ENCODE data around the gene CDK5RAP1. TPM values are rescaled to one million over a fixed set of nuclear protein-coding genes. Genes with fewer than 3 reads are reported as not detected.
"Not testable (repeated sequence)": the region's sequence is repeated elsewhere in the genome, so short reads cannot be mapped to it uniquely, and the experiment has no call there.

CDK5RAP1 gene
- polyA plus RNA-seq, 4 donors = 26.3 to 47.2 (median 34.2) TPM

DNA sequence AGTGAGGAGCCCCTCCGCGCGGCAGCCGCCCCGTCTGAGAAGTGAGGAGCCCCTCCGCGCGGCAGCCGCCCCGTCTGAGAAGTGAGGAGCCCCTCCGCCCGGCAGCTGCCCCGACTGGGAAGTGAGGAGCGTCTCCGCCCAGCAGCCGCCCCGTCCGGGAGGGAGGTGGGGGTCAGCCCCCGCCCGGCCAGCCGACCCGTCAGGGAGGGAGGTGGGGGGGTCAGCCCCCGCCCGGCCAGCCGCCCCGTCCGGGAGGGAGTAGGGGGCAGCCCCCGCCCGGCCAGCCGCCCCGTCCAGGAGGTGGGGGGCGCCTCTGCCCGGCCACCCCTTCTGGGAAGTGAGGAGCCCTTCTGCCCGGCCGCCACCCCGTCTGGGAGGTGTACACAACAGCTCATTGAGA, 12.0 kb downstream of the CDK5RAP1 start:
- DNase-seq (ENCODE audit: low read depth in 4 of 4, low spot score in 3 of 4) = not testable (repeated sequence)

DNA sequence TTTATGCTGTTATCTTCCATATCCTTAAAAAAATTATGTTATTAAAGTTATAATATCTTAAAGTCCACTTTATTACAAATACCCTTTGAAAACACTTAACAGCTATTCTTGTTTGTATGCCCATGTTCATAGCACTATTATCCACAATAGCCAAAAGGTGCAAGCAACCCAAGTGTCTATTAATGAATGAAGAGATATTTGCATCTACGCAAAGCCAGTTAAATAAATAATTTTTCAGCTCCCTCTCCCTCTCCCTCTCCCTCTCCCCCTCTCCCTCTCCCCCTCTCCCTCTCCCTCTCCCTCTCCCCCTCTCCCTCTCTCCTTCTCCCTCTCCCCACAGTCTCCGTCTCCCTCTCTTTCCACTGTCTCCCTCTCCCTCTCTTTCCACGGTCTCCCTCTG, 13.1 kb downstream of the CDK5RAP1 start:
- no peak for DNase-seq (ENCODE audit: low read depth in 4 of 4, low spot score in 3 of 4)

DNA sequence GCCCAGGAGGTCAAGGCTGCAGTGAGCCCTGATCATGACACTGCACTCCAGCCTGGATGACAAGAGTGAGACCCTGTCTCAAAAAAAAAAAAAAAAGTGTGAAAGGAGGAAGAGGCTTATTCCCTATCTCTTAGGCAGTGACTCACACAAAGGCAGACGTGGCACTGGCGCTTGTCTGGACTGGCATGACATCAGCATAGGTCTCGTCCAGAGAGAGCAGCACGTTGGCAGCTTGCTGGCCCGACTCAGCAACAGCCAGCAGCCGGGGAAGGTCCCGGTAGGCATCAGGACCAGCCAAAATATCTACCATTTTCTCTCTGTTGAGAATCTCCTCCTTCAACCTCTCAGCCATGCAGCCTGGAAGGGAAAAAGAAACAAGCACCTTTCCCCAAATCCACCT, 14.1 kb downstream of the CDK5RAP1 start:
- DNase-seq (ENCODE audit: low read depth in 4 of 4, low spot score in 3 of 4) = no peak

DNA sequence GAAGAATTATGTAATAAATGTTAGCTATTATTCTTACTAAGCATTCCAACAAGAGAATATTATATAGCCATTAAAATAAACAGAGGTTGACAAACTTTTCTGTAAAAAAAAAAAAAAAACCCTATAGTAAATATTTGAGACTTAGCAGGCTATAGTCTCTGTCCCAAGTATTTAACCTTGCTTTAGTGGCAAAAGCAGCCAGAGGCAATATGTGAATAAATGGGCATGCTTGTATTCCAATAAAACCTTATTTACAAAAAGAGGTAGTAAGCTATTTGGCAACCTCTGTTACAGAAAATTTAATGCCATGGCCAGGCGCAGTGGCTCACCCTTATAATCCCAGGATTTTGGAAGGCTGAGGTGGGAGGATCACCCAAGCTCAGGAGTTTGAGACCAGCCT, 14.6 kb downstream of the CDK5RAP1 start:
- DNase-seq (ENCODE audit: low read depth in 4 of 4, low spot score in 3 of 4) = no peak

- DNase-seq (ENCODE audit: low read depth in 4 of 4, low spot score in 3 of 4) = no peak
Measured at GRCh38 chr20:33377366-33377765, 24.0 kb downstream of the CDK5RAP1 start.

DNA sequence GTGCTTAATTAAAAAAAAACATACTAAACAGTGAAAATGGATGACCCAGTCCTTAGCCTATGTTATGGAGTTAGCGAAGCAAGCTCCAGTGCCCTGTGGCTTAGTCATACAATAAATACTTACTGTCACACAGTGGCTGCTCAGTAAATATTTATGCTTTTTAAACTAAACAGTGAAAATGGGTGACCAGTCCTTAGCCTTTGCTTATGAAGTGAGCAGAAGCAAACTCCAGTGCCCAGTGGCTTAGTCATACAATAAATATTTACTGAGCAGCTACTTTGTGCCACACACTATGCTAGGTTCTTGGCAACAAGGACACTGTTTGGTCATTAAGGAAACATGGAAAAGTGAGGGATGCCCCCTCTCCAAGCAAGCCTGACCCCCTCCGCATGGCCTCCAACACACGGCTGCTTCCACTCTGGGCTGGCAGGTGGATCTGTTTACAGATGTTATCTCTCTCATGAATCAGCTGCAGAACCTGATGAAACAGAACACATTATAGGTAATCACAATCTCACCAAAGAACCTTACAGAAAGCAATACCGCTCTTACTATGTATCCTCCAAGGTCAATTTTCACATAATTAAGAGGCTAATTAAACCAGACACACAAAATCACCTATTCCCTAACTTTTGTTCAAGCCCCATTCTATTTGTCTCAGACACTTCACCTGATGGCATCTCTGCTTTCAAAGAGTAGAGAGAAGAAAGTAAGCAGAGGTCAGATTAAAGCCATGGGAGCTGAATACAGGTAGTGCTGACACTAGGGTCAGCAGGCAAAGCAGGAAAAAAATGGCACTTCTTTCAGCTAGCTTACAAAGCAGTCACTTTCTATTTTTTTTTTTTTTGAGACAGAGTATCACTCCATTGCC, 27.3 kb downstream of the CDK5RAP1 start:
- DNase-seq (ENCODE audit: low read depth in 4 of 4, low spot score in 3 of 4) = no peak

- no peak for DNase-seq (ENCODE audit: low read depth in 4 of 4, low spot score in 3 of 4)
Measured at GRCh38 chr20:33372993-33373441, 28.3 kb downstream of the CDK5RAP1 start.

- no peak for DNase-seq (ENCODE audit: low read depth in 4 of 4, low spot score in 3 of 4)
Measured at GRCh38 chr20:33370291-33370690, 31.0 kb downstream of the CDK5RAP1 start.

GRCh38 chr20:33362898-33363297, 38.4 kb downstream of the CDK5RAP1 start:
- no peak for DNase-seq (ENCODE audit: low read depth in 4 of 4, low spot score in 3 of 4)

- no peak for DNase-seq (ENCODE audit: low read depth in 4 of 4, low spot score in 3 of 4)
Measured at GRCh38 chr20:33359399-33360261, 41.7 kb downstream of the CDK5RAP1 start.

GRCh38 chr20:33353013-33353402, 48.3 kb downstream of the CDK5RAP1 start:
- DNase-seq (ENCODE audit: low read depth in 4 of 4, low spot score in 3 of 4) = no peak

DNA sequence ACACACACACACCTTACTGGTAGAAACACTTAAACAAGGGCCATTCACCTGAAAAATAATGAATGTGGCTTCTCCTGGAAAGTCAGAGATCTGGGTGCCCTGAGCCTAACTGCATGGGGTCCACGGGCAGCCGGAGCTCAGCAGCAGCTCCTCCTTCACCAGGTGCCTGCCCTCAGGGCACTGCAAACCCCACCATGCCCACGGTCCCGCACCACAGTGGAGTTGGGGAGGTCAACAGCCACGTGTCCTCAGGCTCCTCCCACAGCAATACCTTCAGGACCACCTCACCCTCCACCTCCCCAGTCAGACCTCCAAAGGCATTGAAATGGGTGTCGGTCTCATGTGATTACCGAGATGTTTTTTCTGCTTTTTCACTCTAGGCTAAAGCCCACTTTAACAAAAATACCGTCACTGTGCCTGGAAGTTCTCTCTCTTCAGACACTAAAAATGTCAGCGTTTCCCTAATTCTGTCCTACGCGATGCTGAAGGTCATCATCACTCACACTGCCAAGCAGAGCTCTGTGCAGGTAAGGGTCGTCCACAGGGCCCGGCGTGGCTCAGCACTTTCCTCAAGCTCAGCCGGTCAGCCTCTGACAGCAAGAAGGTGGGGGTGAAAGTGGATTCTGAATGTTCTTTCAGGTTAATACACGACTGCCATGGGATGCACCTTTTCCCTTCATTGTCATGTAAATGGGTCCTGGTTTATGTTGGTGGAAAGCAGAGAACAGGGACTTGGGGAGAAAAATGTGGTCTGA, 48.9 kb downstream of the CDK5RAP1 start:
- no peak for DNase-seq (ENCODE audit: low read depth in 4 of 4, low spot score in 3 of 4)

- no peak for DNase-seq (ENCODE audit: low read depth in 4 of 4, low spot score in 3 of 4)
Measured at GRCh38 chr20:33351696-33352095, 49.6 kb downstream of the CDK5RAP1 start.

DNA sequence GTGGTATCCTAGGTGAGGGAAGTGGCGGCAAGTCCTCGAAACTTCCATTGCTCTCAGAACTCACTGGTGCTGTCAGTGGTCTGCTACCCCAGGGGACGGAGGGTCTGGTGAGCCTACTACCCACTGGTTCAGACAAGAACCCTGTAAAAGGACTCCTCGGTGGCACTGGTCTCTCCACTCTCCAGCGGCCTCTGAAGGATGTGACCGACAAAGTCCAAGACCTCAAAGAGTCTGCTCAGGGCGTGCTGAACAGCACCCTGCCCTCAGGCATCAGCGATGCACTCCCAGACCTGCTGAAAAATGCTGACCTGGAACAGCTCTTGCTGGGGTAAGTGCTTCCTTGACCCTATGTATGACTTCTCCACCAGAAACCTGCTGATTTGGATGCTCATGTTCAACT, 51.8 kb downstream of the CDK5RAP1 start:
- DNase-seq (ENCODE audit: low read depth in 4 of 4, low spot score in 3 of 4) = no peak

DNA sequence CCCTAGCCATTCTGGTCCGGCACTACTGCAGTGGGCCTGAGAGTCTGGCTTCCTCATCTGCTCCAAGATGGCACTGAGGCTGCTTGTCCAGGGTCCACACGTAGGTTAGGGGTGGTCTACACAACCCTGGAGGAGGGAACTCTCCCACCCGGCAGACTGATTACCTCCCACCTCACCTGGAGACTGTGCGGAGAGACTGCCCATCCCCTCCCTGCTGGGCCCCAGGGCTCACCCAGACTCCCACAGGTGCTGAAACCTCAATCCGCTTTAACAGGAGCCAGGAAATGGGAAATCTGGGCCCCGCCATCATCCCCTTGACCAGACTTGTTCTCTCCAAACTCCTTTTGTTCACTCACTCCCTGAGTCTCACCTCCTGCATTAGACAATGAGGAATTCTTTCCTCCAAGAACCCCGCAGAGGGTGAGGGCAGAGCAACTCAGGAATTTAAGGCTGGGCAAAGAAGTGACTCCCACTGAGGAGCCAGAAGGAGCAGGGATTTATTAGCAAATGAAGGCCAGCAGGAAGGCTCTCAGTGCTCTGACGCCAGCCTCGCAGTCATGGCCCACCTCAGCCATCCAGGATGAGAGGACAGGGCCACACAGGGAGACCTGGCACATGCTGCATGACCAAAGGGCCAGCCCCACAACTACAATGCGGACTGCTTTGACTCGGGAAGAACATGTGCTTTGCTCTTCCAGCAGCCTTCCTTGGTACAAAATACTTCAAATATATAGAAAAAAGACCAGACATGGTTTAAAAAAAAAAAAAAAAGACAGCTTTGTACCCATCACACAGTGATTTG, 53.0 kb downstream of the CDK5RAP1 start:
- DNase-seq (ENCODE audit: low read depth in 4 of 4, low spot score in 3 of 4) = no peak

GRCh38 chr20:33345342-33345741, 56.0 kb downstream of the CDK5RAP1 start:
- DNase-seq (ENCODE audit: low read depth in 4 of 4, low spot score in 3 of 4) = no peak

DNA sequence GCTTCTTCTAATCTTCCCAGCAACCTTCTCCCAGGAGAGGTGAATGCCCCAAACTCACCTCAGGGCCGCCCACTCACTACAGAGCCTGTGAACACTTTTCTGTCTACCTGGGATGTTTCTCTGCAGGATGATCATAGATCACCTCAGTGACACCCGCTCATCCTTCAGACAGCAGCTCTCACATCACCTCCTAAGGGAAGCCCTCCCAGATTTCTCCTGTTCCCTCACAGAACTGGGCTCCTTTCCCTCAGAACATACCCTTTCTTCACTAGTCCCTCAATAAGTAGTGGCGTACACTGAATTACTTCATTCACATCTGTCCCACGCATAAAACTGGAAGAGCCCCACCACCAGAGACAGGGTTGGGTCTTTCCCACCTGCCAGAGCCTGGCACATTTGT, 57.8 kb downstream of the CDK5RAP1 start:
- no peak for DNase-seq (ENCODE audit: low read depth in 4 of 4, low spot score in 3 of 4)

GRCh38 chr20:33339515-33340058, 61.7 kb downstream of the CDK5RAP1 start:
- no peak for DNase-seq (ENCODE audit: low read depth in 4 of 4, low spot score in 3 of 4)

GRCh38 chr20:33338467-33339258, 62.7 kb downstream of the CDK5RAP1 start:
- no peak for DNase-seq (ENCODE audit: low read depth in 4 of 4, low spot score in 3 of 4)
